Stimulated activated CD4-positive, alpha-beta T cell treated with anti-CD3 and anti-CD28 coated beads, TNF-alpha, amount 100 ng/mL, for 48 hours (primary cell): ENCODE results near the gene NPY2R.

Experiments used
- DNase-seq, 3 donors: peaks; one replicate each; pipeline ENCODE4 v3.0.0-alpha.2; 2020; ENCODE audit warnings: low read depth in 3 of 3

NPY2R gene, protein sequence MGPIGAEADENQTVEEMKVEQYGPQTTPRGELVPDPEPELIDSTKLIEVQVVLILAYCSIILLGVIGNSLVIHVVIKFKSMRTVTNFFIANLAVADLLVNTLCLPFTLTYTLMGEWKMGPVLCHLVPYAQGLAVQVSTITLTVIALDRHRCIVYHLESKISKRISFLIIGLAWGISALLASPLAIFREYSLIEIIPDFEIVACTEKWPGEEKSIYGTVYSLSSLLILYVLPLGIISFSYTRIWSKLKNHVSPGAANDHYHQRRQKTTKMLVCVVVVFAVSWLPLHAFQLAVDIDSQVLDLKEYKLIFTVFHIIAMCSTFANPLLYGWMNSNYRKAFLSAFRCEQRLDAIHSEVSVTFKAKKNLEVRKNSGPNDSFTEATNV

DNA sequence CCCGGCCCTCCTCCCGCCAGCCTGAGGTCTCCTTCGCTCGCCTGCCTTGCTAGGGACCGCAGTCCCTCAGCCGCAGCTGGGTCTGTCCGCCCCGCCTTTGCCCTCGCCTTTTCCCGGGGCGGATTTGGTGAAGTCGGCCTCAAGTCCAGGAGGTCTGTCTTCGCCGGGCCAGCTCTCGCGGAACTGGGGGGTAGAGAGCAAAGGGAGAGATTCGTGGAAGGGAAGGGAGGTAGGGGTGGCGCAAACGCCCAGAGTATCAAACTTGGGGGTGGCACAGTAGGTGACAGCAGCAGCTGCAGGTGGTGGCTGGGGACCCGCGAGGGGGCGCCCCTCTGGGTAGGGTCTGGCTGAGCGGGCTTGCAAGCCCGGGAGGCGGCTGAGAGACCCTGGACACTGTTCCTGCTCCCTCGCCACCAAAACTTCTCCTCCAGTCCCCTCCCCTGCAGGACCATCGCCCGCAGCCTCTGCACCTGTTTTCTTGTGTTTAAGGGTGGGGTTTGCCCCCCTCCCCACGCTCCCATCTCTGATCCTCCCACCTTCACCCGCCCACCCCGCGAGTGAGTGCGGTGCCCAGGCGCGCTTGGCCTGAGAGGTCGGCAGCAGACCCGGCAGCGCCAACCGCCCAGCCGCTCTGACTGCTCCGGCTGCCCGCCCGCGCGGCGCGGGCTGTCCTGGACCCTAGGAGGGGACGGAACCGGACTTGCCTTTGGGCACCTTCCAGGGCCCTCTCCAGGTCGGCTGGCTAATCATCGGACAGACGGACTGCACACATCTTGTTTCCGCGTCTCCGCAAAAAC is at the start of gene NPY2R:
Gene NPY2R, plus strand, starts transcription at position 379 of the 797 bp plus-strand sequence. CDS start 5,304 bp downstream, outside the sequence.
- no peak for DNase-seq

DNA sequence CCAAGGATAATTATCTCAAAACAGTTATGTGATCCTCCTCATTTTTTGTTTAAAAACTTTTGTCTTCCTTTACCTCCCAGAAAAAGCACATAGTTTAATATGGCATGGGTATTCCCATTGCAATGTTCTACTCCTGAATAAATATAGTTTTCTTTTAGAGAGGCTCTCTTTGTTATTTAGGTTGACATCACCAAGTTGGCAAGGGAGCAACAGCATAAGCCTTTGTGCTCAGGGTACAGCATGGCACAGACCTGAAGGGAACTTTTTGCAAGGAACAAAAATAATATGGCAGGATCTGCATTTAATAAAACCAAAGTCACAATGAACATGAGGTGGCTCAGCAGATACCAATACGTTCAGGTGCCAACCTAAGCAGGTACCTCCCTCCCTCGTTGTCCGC is 47.1 kb upstream of the NPY2R start:
- no peak for DNase-seq

DNA sequence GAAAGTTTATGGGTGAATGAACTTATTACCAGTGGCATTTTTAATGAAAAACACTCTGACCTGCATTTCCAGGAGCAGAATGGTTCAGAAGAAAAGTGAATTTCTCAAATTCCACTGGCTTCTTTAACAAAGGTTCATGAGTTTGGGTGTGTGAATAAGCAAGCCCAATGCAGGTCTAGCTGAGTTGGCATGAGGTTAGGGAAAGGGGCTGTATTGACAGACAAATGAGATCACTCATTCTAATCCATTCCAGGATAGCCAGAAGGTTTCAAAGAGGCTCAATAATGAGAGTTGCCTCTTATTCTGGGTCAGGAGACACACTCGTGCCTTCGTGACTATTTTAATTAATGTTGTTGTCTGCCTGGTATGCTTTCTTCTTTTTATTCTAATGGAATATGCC is 43.7 kb upstream of the NPY2R start:
- DNase-seq: no peak

DNA sequence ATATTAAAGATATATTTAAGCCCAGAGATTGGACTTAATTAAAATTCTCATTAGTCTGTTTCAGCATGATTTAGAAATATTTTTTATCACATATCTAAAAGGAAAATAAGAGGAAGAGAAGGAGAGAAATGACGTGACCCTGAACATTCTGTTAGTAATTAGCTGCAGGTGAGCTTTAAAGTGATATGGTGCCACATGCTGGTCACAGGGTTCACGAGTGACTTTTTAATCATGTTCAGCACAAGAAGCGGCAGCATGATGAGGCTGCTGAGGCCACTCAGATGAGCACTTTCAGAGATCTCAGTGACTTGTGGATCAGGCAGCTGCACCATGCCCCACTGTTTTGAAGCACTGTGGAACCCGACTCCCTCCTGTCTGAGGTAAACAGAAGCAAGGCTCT is 37.9 kb upstream of the NPY2R start:
- no peak for DNase-seq

DNA sequence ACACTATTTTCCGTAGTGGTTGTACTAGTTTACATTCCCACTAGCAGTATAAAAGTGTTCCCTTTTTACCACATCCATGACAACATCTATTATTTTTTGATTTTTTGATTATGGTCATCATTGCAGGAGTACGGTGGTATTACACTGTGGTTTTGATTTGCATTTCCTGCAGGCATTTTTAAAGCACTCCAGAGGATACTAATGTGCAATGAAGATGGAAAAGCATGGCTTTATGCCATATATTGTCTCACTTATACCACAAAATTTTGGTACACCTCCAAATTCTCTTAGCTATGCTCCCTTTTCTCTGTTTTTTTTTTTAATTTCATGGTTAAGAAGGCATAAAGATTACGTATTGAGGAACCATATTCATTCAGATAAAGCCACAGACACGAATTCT is 35.1 kb upstream of the NPY2R start:
- no peak for DNase-seq

DNA sequence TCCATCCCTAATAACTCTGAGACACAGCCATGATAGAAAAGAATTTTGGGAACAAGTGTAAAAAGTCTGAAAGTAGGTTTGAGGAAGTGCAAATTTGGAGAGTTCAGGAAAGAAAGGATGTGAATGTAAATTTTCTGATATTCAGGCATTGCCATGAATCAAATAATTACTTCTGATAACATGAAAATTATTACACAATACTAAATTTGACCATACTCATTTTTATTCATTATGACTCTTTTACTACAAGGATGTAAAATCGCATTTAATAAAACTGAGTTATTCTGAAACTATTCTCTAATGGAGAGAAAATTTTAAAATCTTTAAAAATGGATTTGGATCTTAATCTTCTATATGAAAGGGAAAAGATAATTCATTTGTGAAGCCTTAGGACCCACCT is 33.8 kb upstream of the NPY2R start:
- DNase-seq: no peak

DNA sequence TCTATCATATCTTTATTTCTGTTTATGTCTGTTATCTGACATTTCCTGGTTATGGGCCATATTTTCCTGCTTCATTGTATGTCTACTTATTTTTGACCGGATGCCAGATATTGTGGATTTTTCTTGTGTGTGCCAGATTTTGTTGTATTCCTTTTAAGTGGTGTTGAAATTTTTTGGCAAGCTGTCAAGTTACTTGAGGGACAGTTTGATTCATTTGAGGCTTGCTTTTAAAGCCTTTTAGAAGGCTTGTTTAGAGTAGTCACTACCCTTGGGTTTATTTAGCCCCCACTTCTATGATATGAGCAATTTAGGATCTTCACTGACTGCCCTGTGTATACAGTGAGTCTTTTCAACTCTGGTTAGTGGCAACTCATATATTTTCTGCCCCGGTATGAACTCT is 29.2 kb upstream of the NPY2R start:
- DNase-seq: no peak

DNA sequence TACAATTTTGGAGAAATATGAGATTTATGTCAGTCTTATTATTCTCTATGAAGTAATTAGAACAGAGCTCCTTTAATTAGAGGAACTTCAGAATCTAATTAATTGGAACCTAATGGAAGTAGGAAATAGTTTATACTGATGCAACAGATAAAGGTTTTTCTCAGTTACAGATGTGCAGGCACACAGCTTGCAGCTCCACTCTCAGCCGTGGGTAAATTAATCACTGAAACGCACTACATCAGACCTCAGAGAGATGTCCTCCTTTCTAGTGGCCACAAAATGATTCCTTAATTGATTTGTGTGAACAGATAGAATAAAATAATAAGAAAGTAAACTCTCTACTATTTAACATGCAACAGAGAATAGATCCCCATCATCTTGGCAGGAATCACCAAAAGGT is 21.5 kb upstream of the NPY2R start:
- DNase-seq: no peak

DNA sequence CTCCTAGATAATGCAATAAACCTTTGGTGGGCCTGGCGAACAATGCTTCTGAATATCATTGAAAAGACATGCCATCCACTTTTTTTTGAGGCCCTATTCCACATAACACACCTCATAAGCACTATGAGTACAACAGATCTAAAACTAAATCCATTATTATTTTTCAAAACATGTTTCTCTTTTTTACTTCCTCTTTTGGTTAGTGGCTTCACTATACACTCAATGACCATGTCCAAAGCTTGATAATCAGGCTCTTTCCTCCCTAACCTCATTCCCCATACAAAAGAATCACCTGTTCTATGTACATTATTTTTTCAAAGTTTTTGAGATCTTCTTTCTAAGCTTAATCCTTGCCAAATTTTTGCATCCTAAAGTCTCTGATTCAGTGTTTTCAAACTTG is 20.4 kb upstream of the NPY2R start:
- no peak for DNase-seq

DNA sequence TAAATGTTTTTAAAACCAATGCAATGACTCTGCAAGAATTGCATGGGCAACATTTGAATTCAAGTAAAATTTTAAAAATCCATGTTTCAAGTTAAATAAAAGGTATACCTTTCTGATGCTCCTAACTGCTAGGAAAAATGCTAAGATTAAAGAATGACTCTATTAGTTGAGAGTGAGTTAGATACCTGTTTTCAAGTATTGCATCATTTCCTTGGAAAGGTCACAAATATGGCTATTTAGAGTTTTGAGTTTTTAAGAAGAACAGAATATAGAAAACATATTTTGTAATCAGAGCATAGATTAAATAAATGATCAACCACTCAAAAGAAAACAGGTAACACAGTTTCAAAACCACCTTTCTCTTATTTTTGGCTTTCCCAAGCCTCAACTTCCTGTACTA is 18.3 kb upstream of the NPY2R start:
- DNase-seq: no peak

DNA sequence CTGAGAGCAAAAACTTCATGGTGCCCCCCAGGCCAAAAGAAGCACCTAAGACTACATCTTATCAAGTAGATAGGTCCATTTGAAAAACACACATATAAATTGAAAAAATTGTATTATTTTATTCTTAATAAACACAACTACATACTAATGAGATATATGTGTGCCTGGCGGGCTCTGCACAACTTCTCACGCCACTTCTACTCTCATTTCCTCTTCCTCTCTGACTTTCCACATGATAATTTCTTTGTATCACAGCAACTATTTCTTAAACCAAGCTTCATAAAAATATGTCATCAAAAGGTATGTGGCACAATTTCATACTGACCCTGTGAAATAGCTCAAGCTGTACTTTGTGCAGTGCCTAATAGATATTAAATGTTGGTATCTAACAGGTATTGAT is 10.7 kb upstream of the NPY2R start:
- DNase-seq: no peak

DNA sequence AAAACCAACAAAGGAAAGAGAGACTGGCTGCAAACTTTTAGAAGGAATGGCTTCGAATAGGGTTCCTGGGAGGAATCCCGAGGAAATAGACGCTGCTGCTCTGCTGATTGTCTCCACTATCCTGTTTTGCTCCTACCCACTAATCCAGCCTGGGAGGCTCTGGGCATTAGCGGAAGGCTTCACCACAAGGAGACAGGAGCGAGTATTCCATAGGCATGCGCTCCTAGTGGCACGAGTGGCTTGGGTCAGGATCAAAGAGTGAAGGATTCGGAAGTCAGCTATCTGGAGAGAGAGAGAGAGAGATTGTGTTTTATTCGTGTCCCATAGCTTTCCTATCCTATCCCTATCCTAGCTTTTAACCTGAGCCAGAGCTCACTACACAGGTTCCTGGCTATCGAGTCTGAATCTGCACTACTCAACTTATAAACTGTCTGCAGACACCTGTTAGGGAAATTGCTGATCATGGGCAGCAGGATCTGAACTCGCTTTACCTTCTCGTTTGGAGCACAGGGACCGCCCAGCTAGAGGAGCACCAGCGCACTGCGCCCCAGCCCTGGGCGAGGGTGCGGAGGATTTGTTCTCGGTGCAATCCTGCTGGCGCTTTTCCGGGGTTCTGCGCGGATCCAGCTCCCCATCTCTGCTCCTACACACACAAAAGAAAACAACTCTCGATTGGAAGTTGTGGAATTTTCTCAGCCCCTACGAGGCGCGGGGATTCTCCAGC is 740 bp upstream of the NPY2R start:
- DNase-seq: no peak

DNA sequence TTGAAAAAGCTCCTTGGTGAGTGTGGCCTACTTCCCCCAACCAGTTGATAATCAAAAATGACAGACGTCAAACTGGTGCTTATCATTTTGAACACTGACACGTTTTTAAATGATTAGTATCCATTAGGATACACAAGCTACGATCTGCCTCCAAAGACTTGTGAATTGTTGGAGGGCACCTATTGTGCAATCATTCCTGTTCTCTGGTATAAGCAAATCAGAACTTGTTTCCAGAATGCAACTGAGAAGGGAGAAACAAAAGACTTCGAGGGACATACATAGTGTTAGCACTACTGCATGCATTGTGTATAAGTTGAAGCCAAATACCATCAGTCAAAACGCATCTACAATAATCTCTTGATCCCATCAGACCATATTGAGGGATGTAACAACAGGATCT is 11.6 kb downstream of the NPY2R start:
- no peak for DNase-seq

DNA sequence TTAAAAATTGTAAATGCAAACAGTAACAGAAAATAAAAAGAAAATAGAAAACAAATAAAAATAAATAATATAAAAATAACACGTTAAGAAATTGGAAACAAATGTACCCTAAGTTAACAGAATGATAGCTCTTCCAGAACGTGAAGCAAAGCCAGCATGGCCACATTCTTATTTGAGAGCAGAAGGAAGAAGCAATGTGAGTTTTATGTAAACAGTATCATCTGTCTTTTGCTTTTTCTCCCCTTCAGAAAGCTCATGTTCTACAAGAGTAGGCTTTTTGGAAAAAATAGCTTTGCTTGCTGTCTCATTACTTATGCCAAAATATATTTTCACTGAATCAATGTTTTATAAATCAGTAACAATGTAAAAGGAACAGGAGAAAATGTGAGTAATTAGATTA is 18.7 kb downstream of the NPY2R start:
- no peak for DNase-seq

DNA sequence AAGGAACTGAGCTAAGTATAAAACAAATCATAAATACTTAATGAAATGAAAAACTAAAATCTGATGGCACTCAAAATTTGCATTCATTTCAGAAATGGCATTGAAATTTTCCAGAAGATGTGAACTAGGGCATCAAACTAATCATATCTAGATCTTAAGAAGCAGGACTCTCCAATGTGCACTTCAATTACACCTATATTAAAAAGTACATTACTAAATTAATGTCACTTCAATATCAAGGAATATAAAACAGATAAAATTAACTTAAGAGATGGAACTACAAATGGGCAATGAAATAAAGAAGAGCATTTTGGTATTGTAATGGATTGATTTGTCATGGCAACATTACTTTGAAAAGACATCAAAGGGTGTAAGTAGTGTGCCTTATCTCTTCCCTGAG is 20.3 kb downstream of the NPY2R start:
- no peak for DNase-seq

DNA sequence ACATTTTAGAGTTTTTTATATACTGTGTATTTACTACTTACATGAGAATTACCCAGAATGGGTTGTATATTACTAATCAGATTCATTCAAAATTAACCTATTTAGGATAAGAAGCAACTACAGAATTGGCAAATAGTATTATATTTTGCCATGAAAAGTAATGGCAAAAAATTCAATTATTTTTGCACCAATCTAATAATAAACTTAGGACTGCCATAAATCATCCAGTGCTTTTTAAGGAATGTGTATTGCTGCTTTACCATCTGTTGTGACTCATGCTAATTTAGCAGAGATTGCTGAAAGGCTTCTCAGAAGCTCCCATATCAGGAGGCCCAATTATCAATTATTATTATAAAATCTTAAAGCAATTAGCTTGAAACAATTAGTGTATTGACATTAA is 24.0 kb downstream of the NPY2R start:
- no peak for DNase-seq

DNA sequence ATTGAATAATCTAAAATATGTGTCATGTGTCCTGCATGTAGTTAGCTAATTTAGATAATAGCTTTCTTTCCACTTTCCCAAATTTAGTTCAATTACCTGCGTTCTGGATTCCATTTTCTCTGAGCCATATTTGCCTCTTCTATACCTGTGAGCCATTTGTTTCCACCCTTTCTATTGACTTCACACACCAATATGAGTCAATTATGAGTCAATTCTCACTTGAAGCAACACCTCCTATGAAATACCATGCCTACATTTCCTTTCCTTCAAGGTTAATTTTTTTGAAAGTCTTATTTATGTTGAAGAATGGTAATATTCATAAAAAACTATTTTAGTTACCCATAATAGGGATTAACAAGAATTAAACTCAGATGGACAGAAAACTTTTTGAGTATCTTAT is 25.8 kb downstream of the NPY2R start:
- DNase-seq: no peak

DNA sequence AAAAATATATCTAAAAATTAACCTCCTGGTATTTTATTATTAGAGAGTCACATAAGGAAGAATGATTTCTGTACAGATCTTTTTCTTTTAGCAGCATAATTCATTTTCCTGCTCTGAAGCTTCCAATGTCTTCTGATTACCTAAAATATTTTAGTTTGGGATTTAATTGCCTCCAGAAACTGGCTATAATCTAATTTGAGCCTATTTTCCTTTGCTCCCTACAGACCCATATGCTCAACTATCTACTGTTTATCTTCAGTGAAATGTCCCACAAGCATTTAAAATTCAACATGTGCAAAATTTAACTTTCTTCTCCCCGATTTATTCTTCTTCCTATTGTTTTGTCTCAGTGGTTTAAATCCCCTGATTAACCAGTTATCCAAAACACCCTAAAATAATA is 29.1 kb downstream of the NPY2R start:
- no peak for DNase-seq

DNA sequence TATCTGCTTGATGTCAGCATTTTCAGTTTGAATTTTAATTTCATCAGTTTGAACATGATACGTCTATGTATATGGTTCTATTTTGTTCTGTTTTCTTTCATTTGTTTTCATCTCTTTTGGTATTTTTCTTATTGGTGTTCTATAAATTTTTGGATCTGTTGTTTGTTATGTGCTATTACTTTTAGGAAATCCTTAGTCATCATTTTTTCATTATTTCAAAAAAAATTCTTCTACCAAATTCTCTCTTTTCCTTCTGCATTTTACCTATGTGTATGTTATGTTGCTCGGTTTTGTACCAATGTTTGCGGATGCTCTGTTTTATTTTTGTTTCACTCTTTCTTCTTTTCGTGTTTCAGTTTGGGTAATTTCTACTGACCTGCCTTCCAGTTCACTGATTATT is 32.8 kb downstream of the NPY2R start:
- no peak for DNase-seq

DNA sequence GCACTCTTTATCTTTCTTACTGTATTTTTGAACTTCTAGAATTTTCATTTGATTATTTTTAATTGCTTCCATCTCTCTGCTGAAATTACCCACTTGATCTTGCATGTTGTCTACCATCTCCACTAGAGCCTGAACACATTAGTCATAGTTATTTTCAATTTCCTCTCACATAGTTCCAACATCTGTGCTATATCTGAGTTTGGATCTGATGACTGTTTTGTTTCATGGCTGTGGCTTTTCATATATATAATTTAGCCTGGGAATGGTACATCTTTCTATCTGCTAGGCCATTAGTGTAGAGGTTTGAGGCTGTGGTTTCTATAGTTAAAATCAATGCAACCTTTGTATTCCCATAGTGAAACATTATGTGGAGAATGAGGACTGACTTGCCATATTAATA is 33.2 kb downstream of the NPY2R start:
- DNase-seq: no peak

DNA sequence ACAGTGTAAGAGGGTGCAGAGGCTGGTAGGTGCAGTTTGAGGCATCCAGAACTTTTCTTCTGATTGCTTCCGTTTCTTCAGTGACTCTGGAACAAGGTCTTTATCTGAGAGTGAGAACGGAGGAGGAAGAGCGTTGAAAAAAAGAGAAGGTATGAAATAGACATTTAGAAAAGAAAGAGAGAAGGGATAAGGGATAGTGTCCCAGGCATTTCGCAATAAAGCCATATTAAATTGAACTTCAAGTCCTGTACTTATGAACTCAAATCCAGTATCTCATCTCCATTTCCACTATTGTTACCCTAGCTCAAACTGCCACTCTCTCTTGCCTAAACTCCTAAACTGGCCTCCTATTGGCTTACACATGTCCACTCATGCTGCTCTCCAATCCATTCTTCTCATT is 36.7 kb downstream of the NPY2R start:
- no peak for DNase-seq

DNA sequence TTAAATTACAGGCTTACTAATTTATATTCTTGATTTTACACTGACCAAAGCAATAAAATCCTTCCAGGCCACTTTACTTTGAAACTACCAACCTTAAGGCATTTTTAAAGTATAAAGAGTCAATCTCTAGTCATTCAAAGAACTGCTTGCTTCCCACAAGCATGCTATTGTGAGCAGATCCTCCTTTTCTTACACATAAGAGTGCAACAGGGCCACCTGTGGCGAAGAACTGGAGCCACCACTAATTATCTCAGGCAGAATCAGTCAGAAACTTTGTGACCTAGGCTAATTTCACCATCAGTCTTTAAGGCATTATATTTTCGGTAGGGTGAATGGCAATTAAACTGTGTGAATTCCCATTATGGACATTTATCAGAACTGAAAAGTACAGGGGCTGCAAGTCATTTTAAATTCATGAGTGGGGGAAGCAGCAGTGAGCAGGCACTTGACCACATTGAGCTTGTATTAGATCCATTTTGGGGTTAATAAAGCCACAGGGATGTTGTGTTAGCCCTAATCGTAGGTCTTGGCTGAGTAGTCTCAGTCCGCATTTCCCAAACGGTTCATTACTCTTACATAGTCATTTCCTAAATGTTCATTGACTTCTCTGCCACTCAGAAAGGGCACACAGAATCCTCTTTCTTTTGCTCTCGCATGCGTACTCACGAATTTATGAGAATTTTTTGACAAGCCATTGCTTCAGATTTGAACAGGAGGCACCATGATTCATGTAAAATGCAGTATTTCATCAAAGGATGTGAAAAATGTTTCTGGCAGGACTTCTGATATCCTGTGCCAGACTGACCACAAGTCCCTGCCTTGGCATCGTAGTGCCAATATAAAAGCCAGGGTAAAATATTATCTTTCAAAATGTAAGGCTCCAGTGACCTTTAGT is 39.8 kb downstream of the NPY2R start:
- no peak for DNase-seq
